RWPE2 (cell line): ENCODE results near the gene SDC3.

Experiments used
- ATAC-seq: fragments of 200-7000 bp; cut with Tn5 transposase; 3 replicates; pipeline ENCODE4 v1.9.1; 2021; ENCODE audit warnings: low read depth
- DNase-seq: peaks from one replicate; pipeline ENCODE4 v3.0.0-alpha.2; 2020; ENCODE audit warnings: low spot score
- H3K27ac ChIP-seq: fragments of 450-650 bp; 2 replicates; pipeline ENCODE4 v1.5.1; 2017; ENCODE audit warnings: mild to moderate bottlenecking; ENCODE audit not compliant: poor library complexity, severe bottlenecking
- H3K27me3 ChIP-seq: fragments of 250-450 bp; sonication (Bioruptor Pico); 2 replicates; pipeline ENCODE4 v1.5.1; 2021; ENCODE audit warnings: mild to moderate bottlenecking, moderate library complexity; ENCODE audit not compliant: insufficient read depth, poor library complexity, severe bottlenecking
- H3K36me3 ChIP-seq: fragments of 250-450 bp; sonication (Bioruptor Pico); 2 replicates; pipeline ENCODE4 v1.5.1; 2020; ENCODE audit warnings: low read depth, mild to moderate bottlenecking, moderate library complexity
- H3K4me1 ChIP-seq: fragments of 250-450 bp; sonication (Bioruptor Pico); 2 replicates; pipeline ENCODE4 v1.5.1; 2021; ENCODE audit warnings: mild to moderate bottlenecking, moderate library complexity; ENCODE audit not compliant: insufficient read depth, poor library complexity, severe bottlenecking
- H3K4me3 ChIP-seq: fragments of 250-450 bp; sonication (Bioruptor Pico); 2 replicates; pipeline ENCODE4 v1.5.1; 2021; ENCODE audit warnings: mild to moderate bottlenecking, moderate library complexity; ENCODE audit not compliant: severe bottlenecking
- H3K9me3 ChIP-seq: fragments of 250-450 bp; sonication (Bioruptor Pico); 2 replicates; pipeline ENCODE4 v1.5.1; 2021; ENCODE audit warnings: mild to moderate bottlenecking, moderate library complexity; ENCODE audit not compliant: severe bottlenecking
- CTCF ChIP-seq: fragments of 450-650 bp; IDR thresholded peaks from one replicate; pipeline ENCODE4 v1.5.1; 2017; ENCODE audit warnings: mild to moderate bottlenecking, moderate library complexity; ENCODE audit not compliant: poor library complexity, severe bottlenecking

The SDC3 gene

GRCh38 chr1:30884723-30885122 lies 23.8 kb downstream of the SDC3 start:
- Histone ChIP-seq H3K36me3 (no peaks in the 10 kb centered on the region), H3K4me1 (peaks cover 1% of the 10 kb centered on the region), H3K9me3 (no peaks in the 10 kb centered on the region), H3K4me3 (no peak overlapping the region), H3K27ac (no peak overlapping the region), H3K27me3 (no peaks in the 10 kb centered on the region)
- no peak for TF ChIP-seq CTCF
- no peak for ATAC-seq
- DNase-seq, result no peak

GRCh38 chr1:30883389-30884172 lies 25.0 kb downstream of the SDC3 start:
- no peak overlapping the region for H3K4me3 ChIP-seq
- TF ChIP-seq CTCF, result no peak
- no peaks in the 10 kb centered on the region for H3K36me3 ChIP-seq
- ATAC-seq (no peak), DNase-seq (no peak)
- peaks cover 12% of the 10 kb centered on the region for H3K4me1 ChIP-seq
- no peak overlapping the region for H3K27ac ChIP-seq
- no peaks in the 10 kb centered on the region for H3K9me3 ChIP-seq
- no peaks in the 10 kb centered on the region for H3K27me3 ChIP-seq

DNA sequence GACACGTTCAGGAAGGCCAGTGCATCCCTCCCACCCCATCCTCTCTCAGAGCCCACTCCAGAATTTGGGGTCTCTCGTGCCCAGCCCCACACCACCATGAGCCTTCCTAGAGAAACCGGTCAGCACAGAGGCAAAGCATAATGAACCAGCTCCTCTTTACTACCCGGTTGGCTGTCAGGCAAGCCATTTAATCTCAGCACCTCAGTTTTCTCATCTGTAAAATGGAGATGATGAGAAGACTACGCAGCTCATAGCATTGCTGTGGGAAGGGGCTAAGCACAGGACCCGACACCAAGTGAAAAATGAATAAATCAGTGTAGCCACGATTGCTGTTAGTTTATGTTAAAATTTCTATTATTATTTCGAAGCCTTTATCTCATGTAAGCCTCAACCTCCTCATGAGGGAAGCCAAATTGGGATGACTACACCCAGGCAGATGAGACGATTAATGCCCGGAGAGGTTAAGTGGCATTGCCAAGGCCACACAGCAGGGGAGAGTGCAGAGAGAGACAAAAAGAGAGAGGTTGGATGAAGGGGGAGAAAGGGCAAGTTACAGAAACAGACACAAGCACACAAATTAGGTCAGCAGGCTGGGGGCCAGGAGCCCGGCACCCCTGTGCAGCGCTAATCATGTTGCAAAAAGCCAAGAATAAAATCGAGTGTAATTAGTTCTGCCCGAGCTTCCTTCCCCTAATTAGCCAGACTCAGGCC lies 25.7 kb downstream of the SDC3 start:
- Histone ChIP-seq H3K27me3 (no peaks in the 10 kb centered on the region), H3K36me3 (no peaks in the 10 kb centered on the region), H3K27ac (no peak overlapping the region), H3K4me3 (no peak overlapping the region), H3K9me3 (no peaks in the 10 kb centered on the region), H3K4me1 (peaks cover 15% of the 10 kb centered on the region)
- ATAC-seq (no peak), DNase-seq (no peak)
- no peak for TF ChIP-seq CTCF

DNA sequence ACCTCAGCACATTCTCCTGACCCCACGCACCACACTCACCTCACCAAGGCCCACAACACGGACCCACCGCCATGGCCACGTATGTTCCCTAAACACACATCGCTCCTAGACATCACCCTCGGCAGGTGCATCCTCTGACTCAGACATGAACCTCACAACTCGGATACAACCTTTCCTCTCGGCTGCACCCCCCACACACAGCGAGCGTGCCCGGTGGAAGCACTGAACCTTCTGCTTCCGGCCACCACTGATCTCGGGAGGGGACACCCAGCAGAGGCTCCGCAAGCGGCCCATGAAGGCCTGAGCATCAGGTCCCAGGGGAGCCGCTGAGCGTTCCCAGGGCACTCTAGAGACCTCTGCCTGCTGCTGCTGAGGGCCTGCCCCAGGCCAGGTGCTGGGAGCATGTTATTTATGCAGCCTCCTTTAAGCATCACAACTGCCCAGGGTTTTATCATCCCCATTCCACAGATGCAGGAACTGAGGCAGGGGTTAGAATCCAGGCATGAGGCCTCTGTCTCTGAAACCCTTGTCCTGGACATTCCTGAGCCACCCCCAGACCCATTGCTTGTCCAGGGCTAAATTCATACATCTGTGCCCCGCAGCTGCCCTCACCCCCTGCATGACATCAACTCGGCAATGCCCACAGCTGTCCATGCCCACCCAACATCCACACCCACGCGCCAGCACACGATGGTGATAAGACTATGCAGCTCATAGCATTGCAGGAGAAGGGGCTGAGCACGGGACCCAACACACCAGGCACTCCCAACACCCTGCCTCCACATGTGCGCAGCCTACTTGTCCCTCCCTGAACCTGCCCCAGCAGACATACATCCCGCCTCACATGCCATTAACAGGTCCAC lies 27.0 kb downstream of the SDC3 start:
- no peaks in the 10 kb centered on the region for H3K27me3 ChIP-seq
- DNase-seq, result no peak
- H3K4me3 ChIP-seq, result no peak overlapping the region
- peaks cover 5% of the 10 kb centered on the region; the same call in 1 of the 2 replicates for H3K36me3 ChIP-seq
- no peaks in the 10 kb centered on the region for H3K9me3 ChIP-seq
- TF ChIP-seq CTCF, result no peak
- peaks cover 25% of the 10 kb centered on the region for H3K4me1 ChIP-seq
- no peak overlapping the region for H3K27ac ChIP-seq
- no peak for ATAC-seq
